SK-N-SH treated with all-trans-retinoic acid at 6 μM for 48 hours (cell line): ENCODE data around the gene COX4I2.

Experiments
- ARNTL ChIP-seq: fragments of 450-650 bp; formaldehyde crosslinking; IDR thresholded peaks from 2 replicates; pipeline ENCODE4 v1.5.0; 2020; ENCODE audit warnings: low read depth, mild to moderate bottlenecking, moderate library complexity, borderline replicate concordance
- CREB5 ChIP-seq: fragments of 250-450 bp; sonication (Bioruptor Pico); IDR thresholded peaks from 2 replicates; pipeline ENCODE4 v1.5.1; 2020; ENCODE audit warnings: low read depth, mild to moderate bottlenecking, moderate library complexity
- CSDC2 ChIP-seq: fragments of 250-450 bp; sonication (Bioruptor Pico); IDR thresholded peaks from 2 replicates; pipeline ENCODE4 v1.5.0; 2020; ENCODE audit warnings: mild to moderate bottlenecking, moderate library complexity
- ESRRG ChIP-seq: fragments of 250-450 bp; sonication (Bioruptor Pico); IDR thresholded peaks from 2 replicates; pipeline ENCODE4 v1.6.1; 2021; ENCODE audit warnings: mild to moderate bottlenecking
- GLIS3 ChIP-seq: fragments of 250-450 bp; sonication (Bioruptor Pico); IDR thresholded peaks from 2 replicates; pipeline ENCODE4 v1.5.0; 2020; ENCODE audit warnings: mild to moderate bottlenecking, moderate library complexity
- ISL1 ChIP-seq: fragments of 250-450 bp; sonication (Bioruptor Pico); IDR thresholded peaks from 2 replicates; pipeline ENCODE4 v2.1.2; 2022; ENCODE audit warnings: mild to moderate bottlenecking, moderate library complexity
- OSR1 ChIP-seq: fragments of 250-450 bp; sonication (Bioruptor Pico); IDR thresholded peaks from 2 replicates; pipeline ENCODE4 v1.8.0; 2022; ENCODE audit warnings: moderate library complexity, mild to moderate bottlenecking, inconsistent platforms
- TCF4 ChIP-seq: fragments of 250-450 bp; sonication (Bioruptor Pico); IDR thresholded peaks from 2 replicates; pipeline ENCODE4 v1.8.0; 2021; ENCODE audit warnings: mild to moderate bottlenecking, moderate library complexity, borderline replicate concordance
- TOX ChIP-seq: fragments of 250-450 bp; sonication (Bioruptor Pico); IDR thresholded peaks from 2 replicates; pipeline ENCODE4 v1.8.0; 2021; ENCODE audit warnings: mild to moderate bottlenecking, moderate library complexity, borderline replicate concordance
- ZFP3 ChIP-seq: fragments of 250-450 bp; sonication (Bioruptor Pico); IDR thresholded peaks from 2 replicates; pipeline ENCODE4 v1.5.0; 2020; ENCODE audit warnings: mild to moderate bottlenecking, moderate library complexity
- ZFP30 ChIP-seq: fragments of 450-650 bp; formaldehyde crosslinking; IDR thresholded peaks from 2 replicates; pipeline ENCODE4 v1.5.0; 2022; ENCODE audit warnings: mild to moderate bottlenecking, moderate library complexity
- ZNF565 ChIP-seq: fragments of 450-650 bp; formaldehyde crosslinking; conservative IDR thresholded peaks from 2 replicates; pipeline ENCODE4 v1.5.0; 2020; ENCODE audit warnings: low read depth, mild to moderate bottlenecking, moderate library complexity
- TF ChIP-seq, protein P1 (sequence below): fragments of 250-450 bp; sonication (Bioruptor Pico); IDR thresholded peaks from 2 replicates; pipeline ENCODE4 v1.8.0; 2020; ENCODE audit warnings: mild to moderate bottlenecking, moderate library complexity, borderline replicate concordance

GRCh38 chr20:31675828-31676608 is 38.3 kb downstream of the COX4I2 start:
- TF ChIP-seq ZNF565 (no peak), OSR1 (no peak), CREB5 (no peak), ARNTL (no peak), TOX (CRISPR knock-in tag) (no peak), ISL1 (CRISPR knock-in tag) (no peak), ZFP3 (CRISPR knock-in tag) (no peak), TCF4 (no peak), CSDC2 (no peak), GLIS3 (CRISPR knock-in tag) (no peak), ESRRG (no peak), ZFP30 (CRISPR knock-in tag) (no peak)
- TF ChIP-seq, protein P1, sequence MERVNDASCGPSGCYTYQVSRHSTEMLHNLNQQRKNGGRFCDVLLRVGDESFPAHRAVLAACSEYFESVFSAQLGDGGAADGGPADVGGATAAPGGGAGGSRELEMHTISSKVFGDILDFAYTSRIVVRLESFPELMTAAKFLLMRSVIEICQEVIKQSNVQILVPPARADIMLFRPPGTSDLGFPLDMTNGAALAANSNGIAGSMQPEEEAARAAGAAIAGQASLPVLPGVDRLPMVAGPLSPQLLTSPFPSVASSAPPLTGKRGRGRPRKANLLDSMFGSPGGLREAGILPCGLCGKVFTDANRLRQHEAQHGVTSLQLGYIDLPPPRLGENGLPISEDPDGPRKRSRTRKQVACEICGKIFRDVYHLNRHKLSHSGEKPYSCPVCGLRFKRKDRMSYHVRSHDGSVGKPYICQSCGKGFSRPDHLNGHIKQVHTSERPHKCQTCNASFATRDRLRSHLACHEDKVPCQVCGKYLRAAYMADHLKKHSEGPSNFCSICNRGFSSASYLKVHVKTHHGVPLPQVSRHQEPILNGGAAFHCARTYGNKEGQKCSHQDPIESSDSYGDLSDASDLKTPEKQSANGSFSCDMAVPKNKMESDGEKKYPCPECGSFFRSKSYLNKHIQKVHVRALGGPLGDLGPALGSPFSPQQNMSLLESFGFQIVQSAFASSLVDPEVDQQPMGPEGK (CRISPR knock-in tag) = no peak
